Fibroblast of the aortic adventitia (primary cell): ENCODE results near the gene PCDHGA1. TPM values are rescaled to one million over a fixed set of nuclear protein-coding genes. Genes with fewer than 3 reads are reported as not detected.

Experiments
- DNase-seq: peaks from one replicate; pipeline ENCODE4 v3.0.0-alpha.2; 2010; ENCODE audit warnings: low read depth
- H3K4me3 ChIP-seq: 2 replicates; pipeline ENCODE4 v1.5.1; 2011; ENCODE audit warnings: low read depth, mild to moderate bottlenecking, control low read depth, low read length, moderate library complexity
- CTCF ChIP-seq: IDR thresholded peaks from 2 replicates; pipeline ENCODE4 v1.5.1; 2011; ENCODE audit warnings: mild to moderate bottlenecking, low read length, control low read depth, inconsistent platforms; ENCODE audit not compliant: insufficient read depth
- total RNA-seq: library from RNA; depleted of rRNA; stranded (reverse); fragments of >200 nt; gene quantifications from 2 replicates; pipeline ENCODE4 v1.2.3, GENCODE V29; 2012; ENCODE audit warnings: low replicate concordance

Gene PCDHGA1
- total RNA-seq, 1 donor = 1.4 TPM

GRCh38 chr5:141490771-141491170, 160.5 kb downstream of the PCDHGA1 start:
- no peak overlapping the region for H3K4me3 ChIP-seq
- no peak for TF ChIP-seq CTCF
- DNase-seq = no peak

GRCh38 chr5:141491323-141492167, 161.2 kb downstream of the PCDHGA1 start:
- no peak for TF ChIP-seq CTCF
- H3K4me3 ChIP-seq = no peak overlapping the region
- DNase-seq = no peak

GRCh38 chr5:141492168-141492885, 162.0 kb downstream of the PCDHGA1 start:
- no peak for DNase-seq
- no peak for TF ChIP-seq CTCF
- no peak overlapping the region for H3K4me3 ChIP-seq

- H3K4me3 ChIP-seq = no peak overlapping the region
- DNase-seq = peak; percentile 56
- no peak for TF ChIP-seq CTCF
Measured at GRCh38 chr5:141493500-141494422, 163.4 kb downstream of the PCDHGA1 start.

GRCh38 chr5:141494761-141495452, 164.6 kb downstream of the PCDHGA1 start:
- H3K4me3 ChIP-seq = no peak overlapping the region
- no peak for TF ChIP-seq CTCF
- no peak for DNase-seq

- no peak overlapping the region for H3K4me3 ChIP-seq
- TF ChIP-seq CTCF = no peak
- DNase-seq = no peak
Measured at GRCh38 chr5:141495453-141495811, 165.1 kb downstream of the PCDHGA1 start.
